Measurements from ENCODE around the gene GET4. TPM values are rescaled to one million over a fixed set of nuclear protein-coding genes. Genes with fewer than 3 reads are reported as not detected.

The GET4 gene
- total RNA-seq, 1 experiment from 2014 or later: 90.9 TPM

DNA sequence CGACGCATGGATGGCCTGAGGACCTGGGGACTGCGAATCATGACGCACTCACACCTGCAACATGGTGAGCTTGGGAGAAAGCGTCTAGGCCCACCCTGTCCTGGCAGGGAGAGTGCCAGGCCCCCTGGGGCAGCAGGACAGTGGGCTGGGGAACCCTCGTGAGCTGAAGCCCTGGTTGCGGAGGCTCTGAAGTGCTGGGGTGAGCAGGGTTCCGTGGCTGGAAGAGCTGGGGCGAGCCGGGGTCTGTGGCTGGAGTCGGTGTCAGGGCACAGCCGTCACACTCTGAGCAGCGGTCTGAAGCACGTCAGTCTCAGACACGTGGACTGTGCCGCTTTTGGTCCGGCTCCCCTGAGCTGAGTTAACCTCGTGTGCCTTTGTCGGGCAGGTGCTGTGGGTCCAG is 39.4 kb upstream of the GET4 start:
- no peak for ATAC-seq
- Histone ChIP-seq H3K36me3 (ENCODE audit: control insufficient read depth, insufficient read depth, low read length) (peaks cover 2% of the 10 kb centered on the region), H3K27ac (ENCODE audit: low read length) (no peak overlapping the region), H3K4me3 (ENCODE audit: low read depth in 2 of 2, low read length in 2 of 2) (no peak overlapping the region), H3K9me3 (ENCODE audit: control insufficient read depth, insufficient read depth, low read depth, low read length) (no peaks in the 10 kb centered on the region), H3K4me1 (ENCODE audit: control insufficient read depth, insufficient read depth, low read length) (peaks cover 10% of the 10 kb centered on the region), H3K27me3 (ENCODE audit: control insufficient read depth, insufficient read depth, low read length) (no peaks in the 10 kb centered on the region)
- DNase-seq (ENCODE audit: low read depth, low spot score): no peak
- ChIA-PET CTCF (interaction anchor here (0.9 to 1.1 kb wide), 3 partner anchors 9 to 36 kb away, joined by 3 to 5 read pairs (median 3); no protein-coding TSS in a partner anchor), POLR2A (no interaction called here)
- BruUV-seq (replicated peaks): no TSS peak
- intact Hi-C loops (cut with micrococcal nuclease; ENCODE audit: unreplicated experiment): no loop called here
- in situ Hi-C loops (cut with HindIII; ENCODE audit: low pct_unique_long_range_greater_than_20kb, low sequenced_read_pairs): no loop called here
- TF ChIP-seq POLR2AphosphoS5 (IDR thresholded peaks at IDR 0.05; ENCODE audit: low read depth, low read length) (no peak), SIN3A (IDR thresholded peaks at IDR 0.05; ENCODE audit: borderline replicate concordance, insufficient read depth, low read depth, low read length) (no peak), CTCF (IDR thresholded peaks at IDR 0.05) (no peak), TCF7L2 (IDR thresholded peaks at IDR 0.05; ENCODE audit: low read depth, low read length) (no peak), REST (IDR thresholded peaks at IDR 0.05; ENCODE audit: insufficient read depth in 1 of 2, low read depth in 2 of 2, low read length in 1 of 2) (no peak)

DNA sequence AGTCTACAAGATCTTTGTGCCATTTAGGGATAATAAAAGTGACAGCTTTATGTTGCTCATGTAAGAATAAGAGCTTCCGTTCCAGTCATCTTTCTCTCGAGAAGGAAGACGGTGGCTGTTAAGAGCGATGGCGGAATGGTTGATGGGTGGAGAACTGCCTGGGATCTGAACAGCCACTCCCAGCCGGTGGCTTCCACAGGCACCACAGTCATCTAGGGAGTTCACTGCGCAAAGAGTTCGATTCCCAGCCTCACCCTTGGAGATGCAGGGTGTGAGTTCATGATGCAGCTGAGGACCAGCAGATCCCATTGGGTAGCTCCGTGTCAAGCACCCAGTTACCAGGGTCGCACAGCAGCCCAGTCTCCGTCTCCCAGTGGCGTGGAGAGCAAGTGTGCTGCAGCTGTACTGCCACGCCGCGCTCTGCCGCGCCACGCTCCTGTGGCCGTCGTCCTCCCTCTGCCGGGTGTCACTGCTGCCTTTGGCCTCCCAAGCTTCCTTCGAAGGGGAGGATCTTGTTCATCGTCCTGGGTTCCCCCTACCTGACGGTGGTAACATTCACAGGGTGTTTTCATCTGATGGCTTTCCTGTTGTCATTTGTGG is 36.3 kb upstream of the GET4 start:
- ChIA-PET POLR2A (interaction anchor here (0.7 kb wide), 1 partner anchor 233 kb away, joined by 8 read pairs; no protein-coding TSS in a partner anchor), CTCF (interaction anchor here (0.8 to 1.5 kb wide), 2 partner anchors 8 to 22 kb away, joined by 4 to 5 read pairs; partner anchors contain the start of gene SUN1)
- H3K27me3 ChIP-seq (ENCODE audit: control insufficient read depth, insufficient read depth, low read length): no peaks in the 10 kb centered on the region
- DNase-seq (ENCODE audit: low read depth, low spot score) (no peak), ATAC-seq (no peak)
- in situ Hi-C loops (cut with HindIII; ENCODE audit: low pct_unique_long_range_greater_than_20kb, low sequenced_read_pairs): no loop called here
- peaks cover 14% of the 10 kb centered on the region for H3K36me3 ChIP-seq (ENCODE audit: control insufficient read depth, insufficient read depth, low read length)
- H3K9me3 ChIP-seq (ENCODE audit: control insufficient read depth, insufficient read depth, low read depth, low read length): no peaks in the 10 kb centered on the region
- intact Hi-C loops (cut with micrococcal nuclease; ENCODE audit: unreplicated experiment): no loop called here
- H3K4me3 ChIP-seq (ENCODE audit: low read depth in 2 of 2, low read length in 2 of 2): no peak overlapping the region
- H3K27ac ChIP-seq (ENCODE audit: low read length): no peak overlapping the region
- BruUV-seq (replicated peaks): no TSS peak
- H3K4me1 ChIP-seq (ENCODE audit: control insufficient read depth, insufficient read depth, low read length): no peaks in the 10 kb centered on the region
- TF ChIP-seq REST (IDR thresholded peaks at IDR 0.05; ENCODE audit: insufficient read depth in 1 of 2, low read depth in 2 of 2, low read length in 1 of 2) (no peak), TCF7L2 (IDR thresholded peaks at IDR 0.05; ENCODE audit: low read depth, low read length) (no peak), POLR2AphosphoS5 (IDR thresholded peaks at IDR 0.05; ENCODE audit: low read depth, low read length) (no peak), CTCF (IDR thresholded peaks at IDR 0.05) (no peak), SIN3A (IDR thresholded peaks at IDR 0.05; ENCODE audit: borderline replicate concordance, insufficient read depth, low read depth, low read length) (no peak)

All from Panc1 (cell line).